Right lobe of liver (tissue), 4 donors: Measurements from ENCODE around the gene PPP1R1B.

Source experiments
- CTCF ChIP-seq, 4 donors: fragments of 200-600 bp in 3 of 4; fragments of 450-650 bp in 1 of 4; IDR thresholded peaks; one replicate each; pipeline versions ENCODE4 v1.5.1 to v1.8.0; 2016 to 2022; ENCODE audit warnings: antibody characterized with exemption in 4 of 4, mild to moderate bottlenecking in 2 of 4
- POLR2A ChIP-seq: fragments of 450-650 bp; IDR thresholded peaks from one replicate; pipeline ENCODE4 v1.6.1; 2017; ENCODE audit warnings: antibody characterized with exemption, mild to moderate bottlenecking
- donor health status: DM: no; HTN: no; CAD: no.
- donor health status: DM: no; HTN: no; CAD: no.
- donor health status: DM: no; HTN: yes; CAD: no.

DNA sequence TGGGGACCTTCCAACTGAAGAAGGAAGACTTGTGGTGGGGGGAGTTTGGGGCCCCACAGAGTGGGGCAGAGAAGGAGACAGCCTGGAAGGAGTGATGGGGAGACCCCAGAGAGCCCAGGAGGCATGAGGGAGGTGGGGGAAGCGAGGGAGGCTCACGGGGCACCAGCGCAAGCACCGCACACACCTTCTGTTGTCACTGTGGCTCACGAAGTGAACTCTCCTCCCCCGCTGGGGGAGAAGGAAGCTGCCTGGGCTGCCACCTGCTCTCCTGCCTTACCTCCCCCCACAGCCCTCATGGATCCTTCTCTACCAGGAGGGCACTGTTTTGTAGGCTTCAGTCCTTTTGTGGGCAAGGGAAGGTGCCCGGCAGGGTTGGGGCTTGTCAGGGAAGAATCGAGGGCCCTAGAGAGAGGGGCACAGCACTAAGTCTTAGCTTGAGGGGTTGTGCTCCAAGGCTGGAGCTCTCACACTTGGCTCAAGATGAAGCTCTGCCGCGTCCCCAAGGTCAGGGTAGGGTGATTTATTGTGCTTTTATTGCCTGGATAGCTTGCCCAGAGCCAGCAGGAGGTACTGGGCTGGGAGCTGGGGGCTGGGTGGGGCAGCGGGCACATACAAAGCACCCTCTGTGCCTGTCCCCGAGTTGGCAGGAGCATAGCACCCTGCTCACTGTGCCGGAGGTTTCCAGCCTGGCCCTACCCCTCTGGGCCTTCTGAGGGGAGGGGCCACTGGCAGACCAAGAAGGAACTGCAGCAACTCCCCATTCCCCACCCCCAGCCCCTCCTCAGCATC, 5.6 kb downstream of the PPP1R1B start:
- TF ChIP-seq CTCF (IDR thresholded peaks at IDR 0.05) (no peak), POLR2A (no peak)
